HG03571 (cell line): ENCODE data around the gene PRSS16.
"Not testable (repeated sequence)": the region's sequence is repeated elsewhere in the genome, so short reads cannot be mapped to it uniquely, and the experiment has no call there.

Source experiments
- ATAC-seq: cut with Tn5 transposase; IDR thresholded peaks from one replicate; pipeline ENCODE4 v1.9.1; 2021; ENCODE audit not compliant: unreplicated experiment

PRSS16 gene, protein sequence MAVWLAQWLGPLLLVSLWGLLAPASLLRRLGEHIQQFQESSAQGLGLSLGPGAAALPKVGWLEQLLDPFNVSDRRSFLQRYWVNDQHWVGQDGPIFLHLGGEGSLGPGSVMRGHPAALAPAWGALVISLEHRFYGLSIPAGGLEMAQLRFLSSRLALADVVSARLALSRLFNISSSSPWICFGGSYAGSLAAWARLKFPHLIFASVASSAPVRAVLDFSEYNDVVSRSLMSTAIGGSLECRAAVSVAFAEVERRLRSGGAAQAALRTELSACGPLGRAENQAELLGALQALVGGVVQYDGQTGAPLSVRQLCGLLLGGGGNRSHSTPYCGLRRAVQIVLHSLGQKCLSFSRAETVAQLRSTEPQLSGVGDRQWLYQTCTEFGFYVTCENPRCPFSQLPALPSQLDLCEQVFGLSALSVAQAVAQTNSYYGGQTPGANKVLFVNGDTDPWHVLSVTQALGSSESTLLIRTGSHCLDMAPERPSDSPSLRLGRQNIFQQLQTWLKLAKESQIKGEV

DNA sequence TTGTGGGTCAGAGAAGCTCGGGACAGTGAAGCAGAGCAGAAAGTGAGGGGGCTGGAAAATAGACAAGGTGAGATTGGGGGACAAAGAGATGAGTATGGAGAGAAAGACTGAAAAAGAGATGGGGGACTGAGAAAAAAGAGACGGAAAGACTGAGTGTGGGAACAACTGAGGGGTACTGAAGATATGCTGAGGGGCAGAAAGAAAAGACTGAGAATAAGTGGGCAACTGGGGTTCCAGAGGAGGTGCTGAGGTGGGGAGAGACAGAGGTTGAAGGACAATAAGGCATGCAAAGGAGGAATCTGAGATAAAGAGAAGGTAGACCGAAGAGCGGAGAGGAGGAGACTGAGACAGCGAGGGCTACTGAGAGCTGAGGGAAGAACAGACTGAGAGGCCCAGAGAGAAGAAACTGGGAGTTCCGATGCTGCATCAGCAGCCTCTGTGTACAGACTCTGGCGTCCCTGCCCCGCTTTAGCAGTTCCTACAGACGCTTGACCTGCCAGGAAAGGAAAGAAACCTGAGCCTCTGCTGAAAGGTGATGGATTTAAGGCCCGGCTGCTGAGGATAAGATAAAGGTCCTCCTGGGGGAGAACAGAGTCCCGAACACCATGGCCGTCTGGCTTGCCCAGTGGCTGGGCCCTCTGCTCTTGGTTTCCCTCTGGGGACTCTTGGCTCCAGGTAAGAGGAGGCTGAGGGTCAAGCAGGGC, at the start of gene PRSS16:
Gene PRSS16, plus strand, starts transcription at position 569 of the 704 bp plus-strand sequence. Its CDS starts 37 bp downstream, at position 606.
- ATAC-seq, result no peak

DNA sequence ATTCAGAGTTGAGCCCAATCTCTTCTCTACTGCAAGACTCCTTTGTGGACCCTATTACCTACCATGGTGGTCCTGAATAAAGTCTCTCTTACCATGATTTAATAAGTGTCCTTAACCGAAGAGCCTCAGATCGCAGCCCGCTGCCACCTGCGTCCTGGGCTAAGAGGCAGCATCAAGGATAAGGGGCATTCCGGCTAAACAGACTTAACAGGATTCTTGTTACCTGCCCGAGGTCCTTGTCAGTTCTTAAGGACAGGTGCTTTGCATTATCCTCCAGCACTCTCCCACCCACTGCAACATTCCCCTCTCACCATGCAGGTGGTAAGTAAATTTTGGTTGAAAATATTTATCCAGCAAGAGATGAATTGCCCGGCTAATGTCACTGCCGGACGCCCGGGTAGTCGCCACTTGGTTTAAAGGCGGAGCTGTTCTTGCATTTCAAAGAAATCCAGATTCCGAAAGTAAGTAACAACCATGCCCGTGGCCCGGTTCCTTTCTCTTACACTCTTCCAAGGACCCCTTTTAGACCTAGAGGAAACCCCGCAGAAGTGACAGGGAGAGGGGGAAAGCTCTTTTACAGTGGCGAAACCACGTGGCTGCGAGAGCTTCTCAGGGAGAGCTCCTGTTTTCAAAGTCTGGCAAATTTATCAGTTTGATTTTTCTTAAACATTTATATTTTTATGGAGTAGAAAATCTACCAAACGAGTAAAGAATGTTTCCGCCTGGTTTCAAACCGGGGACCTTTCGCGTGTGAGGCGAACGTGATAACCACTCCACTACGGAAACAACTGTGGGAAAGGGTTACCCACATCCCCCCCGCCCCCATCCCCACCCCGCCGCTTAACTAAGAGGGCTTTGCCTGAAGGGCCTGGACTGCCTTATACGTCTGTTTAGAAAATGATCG, 41.9 kb upstream of the PRSS16 start:
- no peak for ATAC-seq

DNA sequence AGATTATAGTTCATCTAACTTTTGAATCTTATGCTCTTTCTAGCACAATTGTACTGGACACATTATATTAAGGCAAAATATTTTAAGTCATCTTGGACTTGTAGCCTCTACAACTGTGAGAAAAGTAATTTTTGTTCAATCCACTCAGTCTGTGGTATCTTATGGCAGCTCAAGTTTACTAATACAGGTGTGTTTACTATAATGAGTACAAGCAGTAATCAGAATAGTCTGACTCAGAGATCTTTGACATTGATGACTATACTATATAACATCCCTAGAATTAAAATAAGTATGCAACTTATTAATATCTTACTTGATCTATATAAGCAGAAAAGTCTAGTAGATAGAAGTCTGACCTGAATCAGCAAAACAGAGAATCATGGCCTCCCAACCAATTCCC, 40.7 kb upstream of the PRSS16 start:
- no peak for ATAC-seq

DNA sequence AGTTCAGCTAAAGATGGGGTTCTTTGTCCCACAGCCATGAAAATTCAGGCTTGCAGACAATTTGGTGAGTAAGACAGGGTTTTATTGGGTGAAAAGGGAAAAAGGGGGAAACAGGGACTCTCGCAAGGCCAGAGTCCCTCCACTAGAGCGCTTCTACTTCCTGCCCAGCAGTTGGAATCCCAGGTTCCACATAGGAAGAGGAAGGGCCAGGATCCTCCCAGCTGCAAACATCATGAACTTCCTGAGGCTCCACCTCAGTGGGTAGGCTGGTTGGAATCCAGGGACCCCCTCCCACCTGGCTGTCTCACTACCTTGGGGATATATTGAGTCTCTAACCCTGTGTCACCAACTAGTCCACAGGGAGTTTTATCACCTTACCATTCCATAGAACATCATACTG, 39.5 kb upstream of the PRSS16 start:
- ATAC-seq, result no peak

DNA sequence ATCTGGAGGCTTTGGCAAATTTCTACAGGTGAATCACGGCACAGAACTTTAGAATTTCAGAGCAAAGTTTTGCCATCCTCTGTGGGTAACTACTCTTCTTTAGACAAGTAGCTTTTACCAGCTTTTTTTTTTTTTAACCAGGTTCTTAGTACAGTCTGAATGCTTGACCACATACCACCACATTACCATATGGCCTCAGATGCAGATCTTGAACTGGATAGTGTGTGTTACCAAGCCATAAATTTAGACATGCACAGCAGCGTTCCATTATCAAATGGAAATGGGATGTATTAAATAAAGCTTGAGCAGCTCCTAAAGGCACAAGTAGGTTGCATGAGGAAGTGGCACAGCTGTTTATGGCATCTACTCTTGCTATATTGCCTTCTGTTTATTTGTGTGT, 38.3 kb upstream of the PRSS16 start:
- ATAC-seq, result no peak

DNA sequence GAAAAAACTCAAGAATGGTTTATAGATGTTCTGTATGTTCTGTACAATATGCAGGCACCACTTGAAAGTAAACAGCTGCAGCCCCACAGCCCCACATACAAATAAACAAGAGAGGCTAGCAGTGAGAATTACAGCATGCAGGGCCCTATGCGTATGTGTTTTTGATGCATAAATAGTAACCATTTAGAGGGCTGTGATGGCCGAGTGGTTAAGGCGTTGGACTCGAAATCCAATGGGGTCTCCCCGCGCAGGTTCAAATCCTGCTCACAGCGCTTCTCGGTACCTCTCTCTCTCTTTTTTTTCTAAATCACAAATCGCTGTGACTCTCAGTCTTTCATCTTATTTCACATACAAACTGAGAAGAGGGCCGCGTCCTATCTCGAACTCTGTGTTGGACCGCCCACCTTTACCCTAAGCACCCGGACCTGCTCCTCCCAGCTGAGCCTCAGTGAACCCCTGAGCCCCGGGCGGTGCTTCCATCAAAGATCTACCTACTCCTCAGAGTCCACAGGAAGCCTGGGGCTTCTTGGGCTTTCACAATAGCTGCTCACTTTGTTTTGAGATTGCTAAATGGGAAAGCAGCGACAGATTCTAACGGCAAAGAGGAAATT, 37.7 kb upstream of the PRSS16 start:
- ATAC-seq, result no peak

DNA sequence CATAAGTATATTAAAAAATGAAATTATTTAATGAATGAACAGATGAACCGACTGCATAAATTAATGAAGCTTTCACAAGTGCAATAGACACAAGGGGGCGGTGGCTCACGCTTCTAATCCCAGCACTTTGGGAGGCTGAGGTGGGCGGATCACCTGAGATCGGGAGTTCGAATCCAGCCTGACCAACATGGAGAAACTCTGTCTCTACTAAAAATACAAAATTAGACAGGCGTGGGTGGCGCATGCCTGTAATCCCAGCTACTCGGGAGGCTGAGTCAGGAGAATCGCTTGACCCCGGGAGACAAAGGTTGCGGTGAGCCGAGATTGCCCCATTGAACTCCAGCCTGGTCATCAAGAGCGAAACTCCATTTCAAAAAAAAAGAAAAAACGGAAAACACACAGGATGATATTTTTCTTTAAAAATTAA, 34.4 kb upstream of the PRSS16 start:
- ATAC-seq, result not testable (repeated sequence)

DNA sequence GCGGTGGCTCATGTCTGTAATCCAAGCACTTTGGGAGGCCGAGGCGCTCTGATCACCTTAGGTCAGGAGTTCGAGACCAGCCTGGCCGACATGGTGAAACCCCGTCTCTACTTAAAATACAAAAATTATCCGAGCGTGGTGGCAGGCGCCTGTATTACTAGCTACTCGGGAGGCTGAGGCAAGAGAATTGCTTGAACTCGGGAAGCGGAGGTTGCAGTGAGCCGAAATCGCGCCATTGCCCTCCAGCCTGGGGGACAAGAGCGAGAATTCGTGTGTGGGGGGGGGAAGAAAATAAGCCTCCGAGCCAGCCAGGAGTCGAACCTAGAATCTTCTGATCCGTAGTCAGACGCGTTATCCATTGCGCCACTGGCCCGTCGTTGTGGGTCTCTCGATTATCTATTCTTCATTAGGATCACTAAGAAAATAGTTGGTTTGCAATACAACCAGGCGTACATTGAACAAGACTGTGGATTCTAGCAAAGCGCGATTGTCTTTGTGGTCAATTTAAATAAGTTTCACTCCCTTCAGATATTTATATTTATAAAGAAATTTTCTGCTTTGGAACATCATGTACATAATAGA, 33.9 kb upstream of the PRSS16 start:
- ATAC-seq, result no peak

DNA sequence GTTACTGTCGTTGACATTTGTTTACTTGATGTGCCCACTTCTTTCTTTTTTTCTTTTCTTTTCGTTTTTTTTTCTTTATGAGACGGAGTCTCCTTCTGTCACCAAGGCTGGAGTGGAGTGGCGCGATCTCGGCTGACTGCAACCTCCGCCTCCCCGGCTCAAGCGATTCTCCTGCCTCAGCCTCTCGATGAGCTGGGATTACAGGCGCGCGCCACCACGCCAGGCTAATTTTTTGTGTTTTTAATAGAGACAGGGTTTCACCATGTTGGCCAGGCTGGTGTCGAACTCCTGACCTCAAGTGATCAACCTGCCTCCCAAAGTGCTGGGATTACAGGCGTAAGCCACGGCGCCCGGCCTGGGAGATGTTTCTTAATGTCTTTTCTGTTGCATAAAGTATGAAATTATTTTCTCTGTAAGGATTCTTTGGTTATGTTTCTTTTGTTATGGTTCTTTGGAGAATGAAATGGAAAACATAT, 33.3 kb upstream of the PRSS16 start:
- no peak for ATAC-seq

DNA sequence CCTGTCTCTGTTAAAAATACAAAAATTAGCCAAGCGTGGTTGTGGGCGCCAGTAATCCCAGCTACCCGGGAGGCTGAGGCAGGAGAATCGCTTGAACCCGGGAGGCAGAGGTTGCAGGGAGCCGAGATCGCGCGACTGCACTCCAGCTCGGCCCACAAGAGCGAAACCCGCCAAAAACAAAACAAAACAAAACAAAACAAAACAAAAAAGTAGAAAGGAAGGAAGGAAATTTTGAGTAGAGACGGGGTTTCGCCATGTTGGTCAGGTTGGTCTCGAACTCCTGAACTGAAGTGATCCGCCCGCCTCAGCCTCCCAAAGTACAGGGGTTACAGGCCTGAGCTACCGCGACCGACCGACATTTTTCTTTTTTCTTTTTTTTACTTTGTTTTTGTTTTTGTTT, 30.6 kb upstream of the PRSS16 start:
- ATAC-seq, result no peak

DNA sequence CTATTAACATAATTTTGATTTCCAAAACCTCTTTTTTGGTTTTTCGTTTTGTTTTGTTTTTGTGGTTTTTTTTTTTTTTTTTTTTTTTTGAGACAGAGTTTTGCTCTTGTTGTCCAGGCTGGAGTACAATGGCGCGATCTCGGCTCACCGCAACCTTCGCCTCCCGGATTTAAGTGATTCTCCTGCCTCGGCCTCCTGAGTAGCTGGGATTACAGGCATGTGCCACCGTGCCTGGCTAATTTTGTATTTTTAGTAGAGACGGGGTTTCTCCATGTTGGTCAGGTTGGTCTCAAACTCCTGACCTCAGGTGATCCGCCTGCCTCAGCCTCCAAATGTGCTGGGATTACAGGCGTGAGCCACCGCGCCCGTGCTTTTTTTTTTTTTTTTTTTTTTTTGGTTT, 24.5 kb upstream of the PRSS16 start:
- not testable (repeated sequence) for ATAC-seq

DNA sequence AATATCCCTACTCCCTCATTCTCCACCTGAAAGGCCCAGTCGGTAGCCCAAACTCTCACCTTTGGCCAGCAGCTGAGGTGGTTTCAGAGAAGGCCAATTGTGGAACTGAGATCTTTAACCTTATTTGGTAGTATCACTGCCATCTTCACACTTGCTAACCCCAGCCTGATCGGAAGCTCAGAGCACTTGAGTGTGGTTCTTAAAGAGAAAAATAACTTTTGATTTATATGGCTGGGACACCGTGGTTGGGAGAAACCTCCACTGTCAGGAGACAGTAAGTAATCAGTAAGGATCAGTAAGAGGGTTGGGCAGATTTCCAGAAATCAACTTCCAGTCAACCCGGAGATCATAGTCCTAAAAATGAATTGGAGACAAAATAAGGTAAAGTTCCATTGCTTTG, 22.8 kb upstream of the PRSS16 start:
- no peak for ATAC-seq

DNA sequence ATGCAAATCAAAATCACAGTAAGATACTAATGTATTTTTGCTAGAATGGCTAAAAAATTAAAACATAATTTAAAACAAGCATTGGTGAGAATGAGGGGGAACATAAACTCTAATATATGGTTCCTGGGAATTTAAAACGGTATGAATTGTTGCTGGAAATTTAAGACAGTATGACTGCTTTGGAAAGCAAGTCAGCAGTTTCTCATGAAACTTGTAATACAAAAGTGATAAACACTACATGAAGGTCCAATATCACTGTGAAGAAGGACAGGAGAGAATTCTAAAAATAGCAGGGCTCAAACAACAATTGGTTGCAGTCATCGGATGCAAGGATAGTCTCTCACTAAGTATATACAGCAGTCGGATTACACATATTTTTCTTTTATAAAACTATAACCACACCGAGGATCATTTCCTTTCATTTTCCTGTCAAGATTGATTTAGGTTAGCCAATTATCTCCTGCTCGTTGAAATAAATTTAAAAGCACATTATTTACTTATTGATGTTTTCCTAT, 18.5 kb upstream of the PRSS16 start:
- no peak for ATAC-seq

DNA sequence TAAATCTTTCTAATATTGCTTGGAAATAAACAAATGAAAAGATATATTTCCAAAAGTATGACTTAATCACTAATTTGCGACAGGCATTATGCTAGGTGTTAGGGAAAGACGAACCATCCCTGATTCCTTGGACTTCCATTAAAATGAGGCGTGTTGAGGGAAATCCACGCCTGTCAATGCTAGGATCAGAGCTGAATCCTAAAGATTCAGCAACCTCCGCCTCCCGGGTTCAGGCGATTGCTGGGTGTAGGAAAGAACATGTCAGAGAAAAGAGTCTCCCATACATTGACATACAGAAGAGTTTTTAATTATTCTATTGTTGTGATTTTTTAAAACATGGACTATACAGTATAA, 16.8 kb upstream of the PRSS16 start:
- no peak for ATAC-seq

DNA sequence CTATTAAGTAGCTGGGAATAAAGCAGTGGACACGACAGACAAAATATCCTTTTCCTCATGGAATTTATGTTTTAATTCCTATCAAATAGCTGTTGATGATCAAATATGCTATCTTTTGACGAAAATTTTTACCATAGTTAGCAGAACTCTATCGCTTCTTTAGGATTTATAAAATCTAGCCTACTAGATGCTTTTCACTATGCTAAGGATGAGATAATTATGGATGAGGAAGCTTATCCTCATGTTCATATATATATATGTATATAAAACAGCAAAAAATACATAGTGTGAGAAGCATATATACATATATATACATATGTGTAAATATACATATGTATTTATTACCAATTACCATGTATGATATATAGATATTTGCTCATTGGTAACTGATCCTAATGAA, 12.9 kb upstream of the PRSS16 start:
- no peak for ATAC-seq

DNA sequence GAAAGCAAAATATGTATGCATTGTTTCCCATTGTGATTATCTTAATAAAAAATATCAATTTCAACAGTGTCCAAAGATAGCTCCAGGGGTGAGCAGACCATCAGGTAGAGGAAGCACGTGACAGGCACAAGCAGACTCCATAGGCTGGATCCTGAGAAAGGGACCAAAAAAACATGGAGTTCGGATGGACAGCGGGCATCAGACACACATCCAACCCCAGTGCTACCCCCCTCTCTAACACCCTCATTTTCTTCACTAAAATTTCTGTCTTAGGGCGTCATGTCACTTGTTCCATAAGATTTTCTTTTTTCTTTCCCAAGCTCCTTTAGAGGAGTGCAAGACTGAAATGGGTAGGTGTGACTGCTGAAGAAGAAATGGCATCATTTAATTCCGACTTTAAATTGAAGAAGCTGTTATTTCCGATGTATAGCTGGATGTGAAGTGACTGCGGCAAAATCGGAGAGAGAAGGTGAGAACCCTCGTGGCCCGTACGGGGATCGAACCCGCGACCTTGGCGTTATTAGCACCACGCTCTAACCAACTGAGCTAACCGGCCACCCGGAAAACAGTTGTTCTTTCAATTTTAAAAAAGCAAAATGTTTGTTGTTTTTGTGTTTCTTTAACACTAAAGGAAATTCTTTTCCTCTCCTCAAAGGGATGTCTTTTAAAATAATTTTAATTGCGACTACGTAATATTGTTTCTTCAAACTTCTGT, 10.3 kb upstream of the PRSS16 start:
- no peak for ATAC-seq

DNA sequence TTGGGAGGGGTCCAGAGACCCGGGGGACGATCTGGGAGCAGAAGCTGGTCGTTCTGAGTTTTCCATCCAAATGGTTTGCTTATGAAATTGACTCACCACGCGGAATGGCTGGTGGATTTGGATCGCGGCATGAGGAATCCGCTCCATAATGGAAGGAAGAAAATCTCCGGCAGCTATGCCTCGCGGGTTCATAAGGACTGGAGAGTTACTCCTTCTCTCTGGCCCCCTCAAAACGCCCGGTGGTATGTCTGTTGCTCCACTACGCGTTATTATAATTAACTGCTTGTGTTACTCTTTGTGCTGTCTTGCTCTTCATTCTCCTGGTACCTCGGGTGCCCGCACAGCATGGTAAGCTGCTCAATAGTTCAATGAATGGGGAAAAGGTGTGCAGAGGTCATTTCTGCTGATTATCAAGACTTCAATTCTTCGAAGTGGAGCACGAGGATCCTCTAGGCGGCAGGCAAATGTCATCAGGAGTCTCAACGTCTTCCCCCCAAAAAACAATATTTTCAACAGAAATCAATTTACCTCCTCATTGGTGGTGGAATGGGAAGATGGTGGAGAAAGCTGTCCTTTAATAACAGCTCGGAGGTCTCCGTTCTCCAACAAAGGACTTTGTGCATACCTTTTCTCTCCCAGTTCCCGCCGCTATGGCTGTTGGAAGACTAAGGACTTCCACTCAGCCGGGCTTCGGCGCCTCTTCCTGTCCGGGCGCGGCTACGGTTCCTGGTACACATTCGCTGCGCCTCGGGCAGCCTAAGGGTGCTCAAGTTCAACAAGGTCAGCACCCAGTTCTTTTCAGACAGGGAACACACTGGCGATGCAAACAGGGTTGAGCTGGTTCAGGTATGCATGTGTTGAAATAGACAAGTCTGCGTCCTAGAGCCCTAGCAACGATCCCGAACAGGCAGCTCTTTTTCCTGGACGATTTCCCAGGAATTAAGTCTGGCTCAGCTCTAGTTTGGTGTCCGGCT, 9.2 kb upstream of the PRSS16 start:
- no peak for ATAC-seq

DNA sequence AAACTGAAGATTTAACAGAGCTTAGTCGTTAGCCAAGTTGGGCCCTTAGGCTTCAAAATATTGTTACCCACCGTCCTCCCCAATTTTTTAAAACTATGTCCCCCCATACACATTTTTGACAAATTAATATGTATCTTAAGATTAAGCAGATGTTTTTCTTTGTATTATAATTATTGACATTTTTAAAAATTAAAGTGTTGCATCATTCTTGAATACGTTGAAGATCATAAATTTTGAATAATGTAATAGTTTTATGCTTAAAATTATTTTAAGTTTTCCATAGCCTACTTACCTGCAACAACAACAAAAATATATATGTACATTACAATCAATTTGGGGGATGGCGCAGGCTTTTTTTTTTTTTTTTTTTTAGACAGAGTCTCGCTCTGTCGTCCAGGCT, 8.2 kb upstream of the PRSS16 start:
- ATAC-seq, result no peak
